ENCODE data around the gene HIBCH.
"Not testable (repeated sequence)": the region's sequence is repeated elsewhere in the genome, so short reads cannot be mapped to it uniquely, and the experiment has no call there.

The HIBCH gene

DNA sequence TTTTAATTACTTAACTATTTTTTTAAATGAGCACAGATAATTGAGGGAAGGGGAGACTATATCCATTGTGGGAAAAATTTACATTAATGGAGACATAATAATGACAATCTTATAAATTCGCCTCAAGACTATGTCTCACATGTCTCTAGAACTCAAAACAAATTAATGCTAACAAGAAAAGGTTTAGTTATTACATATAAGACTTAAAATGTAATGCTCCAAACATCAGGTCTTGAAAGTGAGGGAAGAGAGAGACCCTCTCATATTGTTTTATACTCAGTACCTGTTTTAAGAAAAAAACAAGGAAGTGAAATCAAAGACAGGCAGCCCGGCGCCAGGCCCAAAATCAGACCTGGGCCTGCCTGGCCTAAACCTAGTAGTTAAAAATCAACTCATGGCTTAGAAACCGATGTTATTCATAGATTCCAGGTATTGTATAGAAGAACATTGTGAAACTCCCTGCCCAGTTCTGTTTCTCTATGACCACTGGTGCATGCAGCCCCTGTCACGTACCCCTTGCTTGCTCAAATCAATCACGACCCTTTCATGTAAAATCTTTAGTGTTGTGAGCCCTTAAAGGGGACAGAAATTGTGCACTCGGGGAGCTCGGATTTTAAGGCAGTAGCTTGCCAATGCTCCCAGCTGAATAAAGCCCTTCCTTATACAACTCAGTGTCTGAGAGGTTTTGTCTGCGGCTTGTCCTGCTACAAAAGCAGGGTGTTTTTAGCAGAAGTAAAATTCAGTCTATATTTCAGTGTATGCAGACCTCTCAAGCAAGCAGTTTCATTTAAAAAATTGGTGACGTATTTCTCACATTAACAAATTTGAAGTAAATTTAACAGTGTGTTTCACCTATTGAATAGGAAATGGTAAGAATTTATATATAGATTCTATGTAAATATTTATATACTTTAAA lies 161.8 kb downstream of the HIBCH start:
- not testable (repeated sequence) for DNase-seq (ENCODE audit: low read depth)

DNA sequence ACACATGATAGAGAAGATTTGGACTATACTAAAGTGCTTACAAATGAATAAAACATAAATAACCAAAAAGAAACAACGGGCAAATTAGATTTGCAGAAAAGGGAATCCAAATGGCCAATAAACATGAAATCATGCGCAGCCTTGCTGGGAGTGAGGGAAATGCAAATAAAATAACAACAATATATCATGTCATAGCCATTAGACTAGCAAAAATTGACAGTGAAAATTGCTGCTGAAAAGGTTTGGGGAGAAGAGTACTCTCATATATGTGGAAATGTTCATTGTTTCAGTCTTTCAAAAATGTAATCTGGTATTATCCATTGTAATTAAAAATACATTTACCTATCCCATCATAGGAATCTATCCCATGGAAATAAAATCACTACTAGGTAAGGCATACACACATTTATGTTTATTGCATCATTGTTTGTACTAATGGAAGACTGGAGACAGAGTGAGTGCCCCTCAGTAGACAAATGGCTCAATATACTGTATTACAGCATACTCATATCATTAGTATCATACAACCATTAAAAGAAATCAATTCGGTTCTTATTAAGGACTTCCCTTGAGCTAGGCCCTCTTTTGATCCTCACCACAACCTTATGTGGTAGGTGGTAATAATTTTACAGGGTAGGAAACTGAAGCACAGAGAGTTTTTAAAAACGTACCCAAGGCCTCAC lies 163.0 kb downstream of the HIBCH start:
- no peak for DNase-seq (ENCODE audit: low read depth)
